Measurements from ENCODE around the gene POU2F1. TPM values are rescaled to one million over a fixed set of nuclear protein-coding genes. Genes with fewer than 3 reads are reported as not detected.

The POU2F1 gene
- total RNA-seq, 1 experiment from 2014 or later, result 24.5 TPM

DNA sequence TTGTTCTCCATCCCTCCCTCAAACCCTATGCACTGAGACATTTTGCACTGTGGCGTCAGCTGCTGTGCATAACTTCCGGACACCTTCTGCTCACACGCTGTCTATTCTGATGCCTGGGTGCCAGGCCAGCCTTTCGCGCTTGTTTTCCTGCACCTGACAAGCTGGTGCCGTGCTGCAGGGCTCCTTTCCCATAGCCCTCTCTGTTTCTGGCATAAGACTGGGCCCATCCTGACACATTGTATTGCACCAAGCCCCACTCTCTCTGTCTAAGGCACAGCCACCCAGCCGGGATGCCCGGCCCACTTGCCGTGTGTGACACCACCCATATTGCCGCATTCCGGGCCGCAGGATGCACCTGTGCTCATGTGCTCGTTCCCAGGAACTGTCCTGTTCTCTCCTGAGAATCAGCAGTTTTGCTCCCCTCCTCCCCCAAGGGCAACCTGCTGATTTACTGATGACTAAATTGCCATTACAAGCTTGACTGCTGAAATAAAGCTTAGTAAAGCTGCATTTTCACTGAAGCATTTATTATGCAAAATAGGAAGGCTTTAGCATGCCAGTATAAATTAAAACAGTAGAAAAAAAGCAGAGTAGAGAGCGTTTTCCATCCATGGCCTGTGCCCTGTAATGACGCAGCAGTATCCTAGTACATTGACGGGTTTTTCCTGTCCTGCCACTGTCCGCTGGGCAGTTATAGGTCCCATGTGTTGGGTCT lies 209.6 kb downstream of the POU2F1 start (continued):
- TF ChIP-seq, protein P1, sequence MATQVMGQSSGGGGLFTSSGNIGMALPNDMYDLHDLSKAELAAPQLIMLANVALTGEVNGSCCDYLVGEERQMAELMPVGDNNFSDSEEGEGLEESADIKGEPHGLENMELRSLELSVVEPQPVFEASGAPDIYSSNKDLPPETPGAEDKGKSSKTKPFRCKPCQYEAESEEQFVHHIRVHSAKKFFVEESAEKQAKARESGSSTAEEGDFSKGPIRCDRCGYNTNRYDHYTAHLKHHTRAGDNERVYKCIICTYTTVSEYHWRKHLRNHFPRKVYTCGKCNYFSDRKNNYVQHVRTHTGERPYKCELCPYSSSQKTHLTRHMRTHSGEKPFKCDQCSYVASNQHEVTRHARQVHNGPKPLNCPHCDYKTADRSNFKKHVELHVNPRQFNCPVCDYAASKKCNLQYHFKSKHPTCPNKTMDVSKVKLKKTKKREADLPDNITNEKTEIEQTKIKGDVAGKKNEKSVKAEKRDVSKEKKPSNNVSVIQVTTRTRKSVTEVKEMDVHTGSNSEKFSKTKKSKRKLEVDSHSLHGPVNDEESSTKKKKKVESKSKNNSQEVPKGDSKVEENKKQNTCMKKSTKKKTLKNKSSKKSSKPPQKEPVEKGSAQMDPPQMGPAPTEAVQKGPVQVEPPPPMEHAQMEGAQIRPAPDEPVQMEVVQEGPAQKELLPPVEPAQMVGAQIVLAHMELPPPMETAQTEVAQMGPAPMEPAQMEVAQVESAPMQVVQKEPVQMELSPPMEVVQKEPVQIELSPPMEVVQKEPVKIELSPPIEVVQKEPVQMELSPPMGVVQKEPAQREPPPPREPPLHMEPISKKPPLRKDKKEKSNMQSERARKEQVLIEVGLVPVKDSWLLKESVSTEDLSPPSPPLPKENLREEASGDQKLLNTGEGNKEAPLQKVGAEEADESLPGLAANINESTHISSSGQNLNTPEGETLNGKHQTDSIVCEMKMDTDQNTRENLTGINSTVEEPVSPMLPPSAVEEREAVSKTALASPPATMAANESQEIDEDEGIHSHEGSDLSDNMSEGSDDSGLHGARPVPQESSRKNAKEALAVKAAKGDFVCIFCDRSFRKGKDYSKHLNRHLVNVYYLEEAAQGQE (IDR thresholded peaks at IDR 0.05; ENCODE audit: low read depth), result no peak
- no peak for TF ChIP-seq POLR2AphosphoS5 (IDR thresholded peaks at IDR 0.05; ENCODE audit: low read depth, low read length)
- no peak for TF ChIP-seq RAD21 (IDR thresholded peaks at IDR 0.05; ENCODE audit: low read depth)
- no peak for TF ChIP-seq FOSL1 (IDR thresholded peaks at IDR 0.05; ENCODE audit: low read depth)
- TF ChIP-seq, protein P2, sequence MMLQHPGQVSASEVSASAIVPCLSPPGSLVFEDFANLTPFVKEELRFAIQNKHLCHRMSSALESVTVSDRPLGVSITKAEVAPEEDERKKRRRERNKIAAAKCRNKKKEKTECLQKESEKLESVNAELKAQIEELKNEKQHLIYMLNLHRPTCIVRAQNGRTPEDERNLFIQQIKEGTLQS (IDR thresholded peaks at IDR 0.05), result no peak
- TF ChIP-seq ELF1 (IDR thresholded peaks at IDR 0.05; ENCODE audit: borderline replicate concordance, low read depth), result no peak

DNA sequence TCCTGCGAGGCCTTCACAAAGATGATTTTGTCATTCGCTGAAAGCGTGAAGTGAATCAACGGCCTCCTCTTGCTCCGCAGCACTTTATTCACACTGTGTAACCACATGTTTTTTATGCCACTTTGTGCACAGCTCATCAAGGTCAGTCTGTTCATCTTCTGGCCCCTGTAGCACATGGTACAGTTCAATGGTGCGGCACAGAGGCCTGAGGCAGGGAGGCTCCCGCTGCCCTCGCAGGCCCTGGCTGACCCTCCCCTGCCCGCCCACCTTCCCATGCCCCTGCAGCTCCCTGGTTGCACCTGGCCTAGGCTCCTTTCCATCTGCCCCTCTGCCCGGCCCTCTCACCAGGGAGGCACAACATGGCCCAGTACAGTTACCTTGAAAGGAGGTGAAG lies 210.2 kb downstream of the POU2F1 start:
- Histone ChIP-seq H4K20me1 (ENCODE audit: insufficient read depth) (no peaks in the 10 kb centered on the region), H3K36me3 (ENCODE audit: control insufficient read depth in 1 of 2, insufficient read depth in 2 of 2, low read length in 2 of 2) (no peaks in the 10 kb centered on the region), H3K27ac (ENCODE audit: low read depth, low read length) (no peak overlapping the region), H3K9me3 (ENCODE audit: control insufficient read depth in 1 of 2, insufficient read depth in 1 of 2, low read depth in 1 of 2, low read length in 2 of 2) (no peaks in the 10 kb centered on the region), H3K9me2 (ENCODE audit: insufficient read depth) (no peaks in the 10 kb centered on the region), H3K79me2 (ENCODE audit: insufficient read depth, low read length) (no peaks in the 10 kb centered on the region), H3K9ac (ENCODE audit: low read length) (no peak overlapping the region), H3K4me2 (ENCODE audit: low read length) (no peak overlapping the region), H3K27me3 (ENCODE audit: insufficient read depth, low read length) (no peaks in the 10 kb centered on the region), H2AFZ (ENCODE audit: low read depth, low read length, poor library complexity, severe bottlenecking) (no peak overlapping the region), H3K4me3 (replicated peaks in 1 of 2; ENCODE audit: low read depth in 1 of 2, low read length in 2 of 2) (no peak overlapping the region), H3K4me1 (ENCODE audit: control insufficient read depth in 1 of 2, insufficient read depth in 2 of 2, low read length in 2 of 2) (no peaks in the 10 kb centered on the region)
- intact Hi-C loops (cut with micrococcal nuclease), result no loop called here
- CTCF ChIA-PET, result no interaction called here
- no TSS peak for BruUV-seq (replicated peaks)
- DNase-seq (ENCODE audit: low read depth, low spot score), result no peak
- no peak for ATAC-seq
- POLR2A ChIA-PET, result no interaction called here
- RAD21 ChIA-PET (ENCODE audit: low non-redundant PET in 1 of 2, low total read pairs in 2 of 2, uncharacterized antibody in 2 of 2, unreplicated experiment in 2 of 2), result no interaction called here
- TF ChIP-seq FOSL1 (IDR thresholded peaks at IDR 0.05; ENCODE audit: low read depth), result no peak
- no peak for TF ChIP-seq ZFX (IDR thresholded peaks at IDR 0.05)
- TF ChIP-seq, protein P1 (IDR thresholded peaks at IDR 0.05; ENCODE audit: low read depth), result no peak
- no peak for TF ChIP-seq SRF (IDR thresholded peaks at IDR 0.05; ENCODE audit: low read depth)
- no peak for TF ChIP-seq YY1 (IDR thresholded peaks at IDR 0.05; ENCODE audit: extremely low read depth, insufficient replicate concordance, low read depth, low read length)
- no peak for TF ChIP-seq TCF7L2 (IDR thresholded peaks at IDR 0.05; ENCODE audit: borderline replicate concordance, extremely low read depth, insufficient read depth, insufficient read length)
- no peak for TF ChIP-seq POLR2A (IDR thresholded peaks at IDR 0.05; ENCODE audit: borderline replicate concordance, extremely low read depth, insufficient read depth, insufficient read length)
- TF ChIP-seq JUND (IDR thresholded peaks at IDR 0.05), result no peak
- TF ChIP-seq, protein P2 (IDR thresholded peaks at IDR 0.05), result no peak
- TF ChIP-seq SIN3A (IDR thresholded peaks at IDR 0.05; ENCODE audit: low read depth), result no peak
- no peak for TF ChIP-seq POLR2AphosphoS5 (IDR thresholded peaks at IDR 0.05; ENCODE audit: low read depth, low read length)

Data from HCT116 (cell line).